DOHH2 (cell line): Measurements from ENCODE around the gene CMSS1.

Experiments used
- CTCF ChIP-seq: fragments of 200-600 bp; sonication (generic); IDR thresholded peaks from one replicate; pipeline ENCODE4 v1.5.1; 2014; ENCODE audit warnings: antibody characterized with exemption, mild to moderate bottlenecking, low read depth, low read length; ENCODE audit not compliant: poor library complexity, severe bottlenecking
- EZH2phosphoT487 ChIP-seq: fragments of 200-600 bp; sonication (generic); IDR thresholded peaks from 2 replicates; pipeline ENCODE4 v1.6.1; 2017; ENCODE audit warnings: borderline replicate concordance, mild to moderate bottlenecking, antibody characterized with exemption, low read length, moderate library complexity, mixed read lengths

- TF ChIP-seq CTCF (no peak), EZH2phosphoT487 (no peak)
Observed at GRCh38 chr3:100125161-100125938, 307.7 kb downstream of the CMSS1 start.
